HepG2 (cell line): ENCODE results near the gene ST3GAL4. TPM values are rescaled to one million over a fixed set of nuclear protein-coding genes. Genes with fewer than 3 reads are reported as not detected.

Source experiments
- HNF4A ChIP-seq: sonication (generic); formaldehyde crosslinking; IDR thresholded peaks from 2 replicates; pipeline ENCODE4 v1.4.0; 2020; ENCODE audit warnings: missing genetic modification reagents
- KDM2A ChIP-seq: sonication (generic); formaldehyde crosslinking; IDR thresholded peaks from 2 replicates; pipeline ENCODE4 v1.4.0; 2020; ENCODE audit warnings: low read depth, missing genetic modification reagents, borderline replicate concordance
- SKI ChIP-seq: fragments of 450-650 bp; IDR thresholded peaks from one replicate; pipeline ENCODE4 v1.6.1; 2018; ENCODE audit warnings: mild to moderate bottlenecking; ENCODE audit not compliant: partially characterized antibody
- polyA plus RNA-seq, 8 experiments: library from polyadenylated mRNA; depleted of rRNA in 3 of 8; stranded (reverse) in 7 of 8; unstranded in 1 of 8; fragments of >200 nt; fragmentation: Illumina TruSeq in 4 of 8; extraction: Trizol in 4 of 8; gene quantifications; 2 replicates each; pipeline versions ENCODE4 v1.2.1 to v1.2.3, GENCODE V29; 2011 to 2016; ENCODE audit warnings: low read depth in 4 of 8, missing spikeins in 1 of 8, mixed read lengths in 1 of 8; ENCODE audit not compliant: insufficient read depth in 1 of 8
- total RNA-seq, 5 experiments: library from RNA; depleted of rRNA; stranded (reverse); fragments of >200 nt; fragmentation: Illumina TruSeq; extraction: Trizol; gene quantifications; 2 replicates each; pipeline ENCODE4 v1.2.3, GENCODE V29; 2016; ENCODE audit warnings: low read depth in 1 of 5
- TF ChIP-seq, protein P1 (sequence below): sonication (generic); formaldehyde crosslinking; conservative IDR thresholded peaks from 2 replicates; pipeline ENCODE4 v1.4.0; 2020; ENCODE audit warnings: mild to moderate bottlenecking, missing genetic modification reagents, moderate library complexity
- TF ChIP-seq, protein P2 (sequence below): sonication (generic); formaldehyde crosslinking; IDR thresholded peaks from 2 replicates; pipeline ENCODE4 v1.8.0; 2022; ENCODE audit warnings: missing genetic modification reagents, mild to moderate bottlenecking, moderate library complexity, borderline replicate concordance
- TF ChIP-seq, protein P3 (sequence below): sonication (generic); formaldehyde crosslinking; IDR thresholded peaks from 2 replicates; pipeline ENCODE4 v1.4.0; 2020; ENCODE audit warnings: missing genetic modification reagents
- TF ChIP-seq, protein P4 (sequence below), 2 experiments: sonication (generic) in 1 of 2; formaldehyde crosslinking in 1 of 2; IDR thresholded peaks; 2 replicates each; pipeline versions ENCODE4 v1.4.0 to v1.6.1; 2016 to 2020; ENCODE audit warnings: borderline replicate concordance in 1 of 2, low read depth in 1 of 2, mild to moderate bottlenecking in 1 of 2, missing genetic modification reagents in 1 of 2
- TF ChIP-seq, protein P5 (sequence below): sonication (generic); formaldehyde crosslinking; IDR thresholded peaks from 2 replicates; pipeline ENCODE4 v1.4.0; 2020; ENCODE audit warnings: missing genetic modification reagents, borderline replicate concordance

ST3GAL4 gene
- total and polyA plus RNA-seq, 2 of the 13 experiments (the other 11 are each of a cell fraction or from before 2014, with no cell fraction given), result 9.1 to 13.3 TPM

DNA sequence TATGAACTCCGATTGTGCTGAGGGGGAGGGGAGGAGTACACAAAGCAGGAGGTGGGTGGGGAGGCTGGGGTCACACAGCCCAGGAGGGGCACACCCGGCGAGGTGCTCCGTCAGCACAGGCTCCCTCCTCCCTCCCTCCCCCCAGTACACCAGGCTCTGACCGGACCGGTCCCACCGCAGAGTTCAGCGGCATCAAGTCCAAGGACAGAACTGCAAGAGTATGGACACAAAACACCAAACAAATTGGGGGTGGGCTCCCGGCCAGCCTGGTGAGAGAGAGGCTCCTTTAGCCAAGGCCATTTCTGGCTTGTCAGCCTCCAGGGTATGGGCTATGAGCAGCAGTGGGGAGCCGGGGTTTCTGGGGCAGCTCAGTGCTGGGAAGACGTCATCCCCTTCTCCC is 68.3 kb downstream of the ST3GAL4 start (continued):
- TF ChIP-seq, protein P1, sequence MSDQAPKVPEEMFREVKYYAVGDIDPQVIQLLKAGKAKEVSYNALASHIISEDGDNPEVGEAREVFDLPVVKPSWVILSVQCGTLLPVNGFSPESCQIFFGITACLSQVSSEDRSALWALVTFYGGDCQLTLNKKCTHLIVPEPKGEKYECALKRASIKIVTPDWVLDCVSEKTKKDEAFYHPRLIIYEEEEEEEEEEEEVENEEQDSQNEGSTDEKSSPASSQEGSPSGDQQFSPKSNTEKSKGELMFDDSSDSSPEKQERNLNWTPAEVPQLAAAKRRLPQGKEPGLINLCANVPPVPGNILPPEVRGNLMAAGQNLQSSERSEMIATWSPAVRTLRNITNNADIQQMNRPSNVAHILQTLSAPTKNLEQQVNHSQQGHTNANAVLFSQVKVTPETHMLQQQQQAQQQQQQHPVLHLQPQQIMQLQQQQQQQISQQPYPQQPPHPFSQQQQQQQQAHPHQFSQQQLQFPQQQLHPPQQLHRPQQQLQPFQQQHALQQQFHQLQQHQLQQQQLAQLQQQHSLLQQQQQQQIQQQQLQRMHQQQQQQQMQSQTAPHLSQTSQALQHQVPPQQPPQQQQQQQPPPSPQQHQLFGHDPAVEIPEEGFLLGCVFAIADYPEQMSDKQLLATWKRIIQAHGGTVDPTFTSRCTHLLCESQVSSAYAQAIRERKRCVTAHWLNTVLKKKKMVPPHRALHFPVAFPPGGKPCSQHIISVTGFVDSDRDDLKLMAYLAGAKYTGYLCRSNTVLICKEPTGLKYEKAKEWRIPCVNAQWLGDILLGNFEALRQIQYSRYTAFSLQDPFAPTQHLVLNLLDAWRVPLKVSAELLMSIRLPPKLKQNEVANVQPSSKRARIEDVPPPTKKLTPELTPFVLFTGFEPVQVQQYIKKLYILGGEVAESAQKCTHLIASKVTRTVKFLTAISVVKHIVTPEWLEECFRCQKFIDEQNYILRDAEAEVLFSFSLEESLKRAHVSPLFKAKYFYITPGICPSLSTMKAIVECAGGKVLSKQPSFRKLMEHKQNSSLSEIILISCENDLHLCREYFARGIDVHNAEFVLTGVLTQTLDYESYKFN (CRISPR knock-in tag), result peak; percentile 35; the same call in 1 of the 2 replicates
- TF ChIP-seq, protein P2, sequence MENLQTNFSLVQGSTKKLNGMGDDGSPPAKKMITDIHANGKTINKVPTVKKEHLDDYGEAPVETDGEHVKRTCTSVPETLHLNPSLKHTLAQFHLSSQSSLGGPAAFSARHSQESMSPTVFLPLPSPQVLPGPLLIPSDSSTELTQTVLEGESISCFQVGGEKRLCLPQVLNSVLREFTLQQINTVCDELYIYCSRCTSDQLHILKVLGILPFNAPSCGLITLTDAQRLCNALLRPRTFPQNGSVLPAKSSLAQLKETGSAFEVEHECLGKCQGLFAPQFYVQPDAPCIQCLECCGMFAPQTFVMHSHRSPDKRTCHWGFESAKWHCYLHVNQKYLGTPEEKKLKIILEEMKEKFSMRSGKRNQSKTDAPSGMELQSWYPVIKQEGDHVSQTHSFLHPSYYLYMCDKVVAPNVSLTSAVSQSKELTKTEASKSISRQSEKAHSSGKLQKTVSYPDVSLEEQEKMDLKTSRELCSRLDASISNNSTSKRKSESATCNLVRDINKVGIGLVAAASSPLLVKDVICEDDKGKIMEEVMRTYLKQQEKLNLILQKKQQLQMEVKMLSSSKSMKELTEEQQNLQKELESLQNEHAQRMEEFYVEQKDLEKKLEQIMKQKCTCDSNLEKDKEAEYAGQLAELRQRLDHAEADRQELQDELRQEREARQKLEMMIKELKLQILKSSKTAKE, result peak; percentile 51; the same call in 1 of the 2 replicates
- peak; percentile 45 for TF ChIP-seq HNF4A
- TF ChIP-seq, protein P3, sequence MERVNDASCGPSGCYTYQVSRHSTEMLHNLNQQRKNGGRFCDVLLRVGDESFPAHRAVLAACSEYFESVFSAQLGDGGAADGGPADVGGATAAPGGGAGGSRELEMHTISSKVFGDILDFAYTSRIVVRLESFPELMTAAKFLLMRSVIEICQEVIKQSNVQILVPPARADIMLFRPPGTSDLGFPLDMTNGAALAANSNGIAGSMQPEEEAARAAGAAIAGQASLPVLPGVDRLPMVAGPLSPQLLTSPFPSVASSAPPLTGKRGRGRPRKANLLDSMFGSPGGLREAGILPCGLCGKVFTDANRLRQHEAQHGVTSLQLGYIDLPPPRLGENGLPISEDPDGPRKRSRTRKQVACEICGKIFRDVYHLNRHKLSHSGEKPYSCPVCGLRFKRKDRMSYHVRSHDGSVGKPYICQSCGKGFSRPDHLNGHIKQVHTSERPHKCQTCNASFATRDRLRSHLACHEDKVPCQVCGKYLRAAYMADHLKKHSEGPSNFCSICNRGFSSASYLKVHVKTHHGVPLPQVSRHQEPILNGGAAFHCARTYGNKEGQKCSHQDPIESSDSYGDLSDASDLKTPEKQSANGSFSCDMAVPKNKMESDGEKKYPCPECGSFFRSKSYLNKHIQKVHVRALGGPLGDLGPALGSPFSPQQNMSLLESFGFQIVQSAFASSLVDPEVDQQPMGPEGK (CRISPR knock-in tag), result 0 out of 2 replicates have a peak, but pooled peaks have one; percentile 20
- TF ChIP-seq, protein P4, sequence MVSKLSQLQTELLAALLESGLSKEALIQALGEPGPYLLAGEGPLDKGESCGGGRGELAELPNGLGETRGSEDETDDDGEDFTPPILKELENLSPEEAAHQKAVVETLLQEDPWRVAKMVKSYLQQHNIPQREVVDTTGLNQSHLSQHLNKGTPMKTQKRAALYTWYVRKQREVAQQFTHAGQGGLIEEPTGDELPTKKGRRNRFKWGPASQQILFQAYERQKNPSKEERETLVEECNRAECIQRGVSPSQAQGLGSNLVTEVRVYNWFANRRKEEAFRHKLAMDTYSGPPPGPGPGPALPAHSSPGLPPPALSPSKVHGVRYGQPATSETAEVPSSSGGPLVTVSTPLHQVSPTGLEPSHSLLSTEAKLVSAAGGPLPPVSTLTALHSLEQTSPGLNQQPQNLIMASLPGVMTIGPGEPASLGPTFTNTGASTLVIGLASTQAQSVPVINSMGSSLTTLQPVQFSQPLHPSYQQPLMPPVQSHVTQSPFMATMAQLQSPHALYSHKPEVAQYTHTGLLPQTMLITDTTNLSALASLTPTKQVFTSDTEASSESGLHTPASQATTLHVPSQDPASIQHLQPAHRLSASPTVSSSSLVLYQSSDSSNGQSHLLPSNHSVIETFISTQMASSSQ (IDR thresholded peaks at IDR 0.05; ENCODE audit: low read depth), result no peak
- TF ChIP-seq, protein P4 (CRISPR knock-in tag; IDR thresholded peaks at IDR 0.05; ENCODE audit: borderline replicate concordance), result 0 out of 2 replicates have a peak, but pooled peaks have one; percentile 26
- TF ChIP-seq SKI, result peak; percentile 39
- 0 out of 2 replicates have a peak, but pooled peaks have one; percentile 18 for TF ChIP-seq KDM2A (CRISPR knock-in tag)
- TF ChIP-seq, protein P5, sequence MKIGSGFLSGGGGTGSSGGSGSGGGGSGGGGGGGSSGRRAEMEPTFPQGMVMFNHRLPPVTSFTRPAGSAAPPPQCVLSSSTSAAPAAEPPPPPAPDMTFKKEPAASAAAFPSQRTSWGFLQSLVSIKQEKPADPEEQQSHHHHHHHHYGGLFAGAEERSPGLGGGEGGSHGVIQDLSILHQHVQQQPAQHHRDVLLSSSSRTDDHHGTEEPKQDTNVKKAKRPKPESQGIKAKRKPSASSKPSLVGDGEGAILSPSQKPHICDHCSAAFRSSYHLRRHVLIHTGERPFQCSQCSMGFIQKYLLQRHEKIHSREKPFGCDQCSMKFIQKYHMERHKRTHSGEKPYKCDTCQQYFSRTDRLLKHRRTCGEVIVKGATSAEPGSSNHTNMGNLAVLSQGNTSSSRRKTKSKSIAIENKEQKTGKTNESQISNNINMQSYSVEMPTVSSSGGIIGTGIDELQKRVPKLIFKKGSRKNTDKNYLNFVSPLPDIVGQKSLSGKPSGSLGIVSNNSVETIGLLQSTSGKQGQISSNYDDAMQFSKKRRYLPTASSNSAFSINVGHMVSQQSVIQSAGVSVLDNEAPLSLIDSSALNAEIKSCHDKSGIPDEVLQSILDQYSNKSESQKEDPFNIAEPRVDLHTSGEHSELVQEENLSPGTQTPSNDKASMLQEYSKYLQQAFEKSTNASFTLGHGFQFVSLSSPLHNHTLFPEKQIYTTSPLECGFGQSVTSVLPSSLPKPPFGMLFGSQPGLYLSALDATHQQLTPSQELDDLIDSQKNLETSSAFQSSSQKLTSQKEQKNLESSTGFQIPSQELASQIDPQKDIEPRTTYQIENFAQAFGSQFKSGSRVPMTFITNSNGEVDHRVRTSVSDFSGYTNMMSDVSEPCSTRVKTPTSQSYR, result 0 out of 2 replicates have a peak, but pooled peaks have one; percentile 18
